HG03457 (cell line): Measurements from ENCODE around the gene HTT.
"Not testable (repeated sequence)": the region's sequence is repeated elsewhere in the genome, so short reads cannot be mapped to it uniquely, and the experiment has no call there.

ENCODE experiments used
- ATAC-seq: cut with Tn5 transposase; IDR thresholded peaks from one replicate; pipeline ENCODE4 v1.9.1; 2021; ENCODE audit warnings: moderate number of reproducible peaks; ENCODE audit not compliant: unreplicated experiment

Gene HTT

DNA sequence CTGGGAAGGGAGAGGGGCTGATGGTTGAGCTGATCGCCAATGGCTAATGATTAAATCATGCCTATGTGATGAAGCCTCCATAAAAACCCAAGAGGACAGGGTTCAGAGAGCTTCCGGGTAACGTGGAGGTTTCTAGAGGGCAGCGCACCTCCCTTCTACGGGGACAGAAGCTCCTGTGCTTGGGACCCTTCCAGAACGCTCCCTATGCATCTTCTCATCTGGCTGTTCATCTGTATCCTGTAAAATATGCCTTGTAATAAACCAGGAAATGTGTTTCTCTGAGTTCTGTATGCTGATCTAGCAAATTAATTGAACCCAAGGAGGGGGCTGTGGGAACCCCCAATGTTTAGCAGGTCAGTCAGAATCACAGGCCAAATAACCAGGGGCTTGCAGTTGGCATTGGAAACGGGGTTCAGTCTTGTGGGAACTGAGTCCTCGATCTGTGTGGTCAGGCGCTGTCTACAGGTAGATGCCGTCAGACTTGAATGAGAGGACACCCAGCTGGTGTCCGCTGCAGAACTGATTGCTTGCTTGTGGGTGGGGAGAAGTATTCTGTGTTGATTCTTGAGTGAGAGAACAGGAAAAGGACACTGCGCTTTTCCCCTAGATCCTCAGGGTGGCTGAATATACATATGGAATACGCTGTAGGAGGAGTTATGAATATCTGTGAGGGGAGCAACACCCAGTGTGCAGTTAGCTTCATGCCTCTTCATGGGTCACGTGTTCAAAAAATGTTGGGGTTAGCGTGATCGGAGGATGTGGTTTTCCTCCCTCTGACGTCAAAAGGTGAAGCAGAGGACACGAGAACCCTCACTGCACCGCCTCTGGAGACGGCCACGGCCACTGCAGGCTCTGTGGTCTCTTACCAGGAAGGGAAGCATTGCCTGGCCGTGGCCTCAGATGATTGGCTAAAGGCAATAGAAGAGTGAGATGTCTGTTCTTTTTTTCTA lies 29.3 kb upstream of the HTT start:
- peak; percentile 33 for ATAC-seq

DNA sequence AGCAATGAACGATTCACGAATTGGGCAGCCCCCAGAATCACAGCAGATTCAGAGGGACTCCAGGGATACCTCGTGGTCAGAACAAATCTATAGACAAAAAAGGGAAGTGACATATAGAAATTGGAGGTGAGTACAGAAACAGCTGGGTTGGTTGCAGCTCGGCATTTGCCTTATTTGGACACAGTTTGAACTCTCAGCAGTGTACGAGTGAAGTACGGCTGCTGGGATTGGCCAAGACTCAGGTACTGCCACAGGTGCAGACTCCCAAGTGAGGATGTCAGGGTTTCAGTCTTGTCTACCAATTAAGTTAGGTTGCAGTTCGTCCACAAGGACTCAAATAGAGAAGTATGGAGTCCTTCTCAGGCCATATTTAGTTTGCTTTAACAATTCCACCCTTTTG lies 28.3 kb upstream of the HTT start:
- no peak for ATAC-seq

DNA sequence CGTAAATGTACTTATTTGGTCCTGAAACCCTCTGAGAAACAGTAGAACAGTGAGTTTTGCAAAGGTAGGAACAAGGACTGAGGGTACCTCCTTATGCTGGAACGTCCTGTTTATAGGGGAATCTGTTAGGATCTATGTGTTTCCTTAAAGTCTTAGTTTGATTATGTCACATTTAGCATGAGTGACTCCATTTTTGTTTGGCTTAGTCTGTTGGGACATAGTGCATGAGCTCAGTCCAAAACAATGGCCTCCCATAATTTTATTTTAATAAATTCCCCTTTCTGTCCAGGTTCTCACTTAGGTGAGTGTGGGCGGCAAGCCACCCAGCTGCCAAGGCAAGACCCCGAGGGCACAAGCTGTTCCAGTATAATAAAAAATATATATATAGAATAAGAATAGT lies 27.9 kb upstream of the HTT start:
- no peak for ATAC-seq

DNA sequence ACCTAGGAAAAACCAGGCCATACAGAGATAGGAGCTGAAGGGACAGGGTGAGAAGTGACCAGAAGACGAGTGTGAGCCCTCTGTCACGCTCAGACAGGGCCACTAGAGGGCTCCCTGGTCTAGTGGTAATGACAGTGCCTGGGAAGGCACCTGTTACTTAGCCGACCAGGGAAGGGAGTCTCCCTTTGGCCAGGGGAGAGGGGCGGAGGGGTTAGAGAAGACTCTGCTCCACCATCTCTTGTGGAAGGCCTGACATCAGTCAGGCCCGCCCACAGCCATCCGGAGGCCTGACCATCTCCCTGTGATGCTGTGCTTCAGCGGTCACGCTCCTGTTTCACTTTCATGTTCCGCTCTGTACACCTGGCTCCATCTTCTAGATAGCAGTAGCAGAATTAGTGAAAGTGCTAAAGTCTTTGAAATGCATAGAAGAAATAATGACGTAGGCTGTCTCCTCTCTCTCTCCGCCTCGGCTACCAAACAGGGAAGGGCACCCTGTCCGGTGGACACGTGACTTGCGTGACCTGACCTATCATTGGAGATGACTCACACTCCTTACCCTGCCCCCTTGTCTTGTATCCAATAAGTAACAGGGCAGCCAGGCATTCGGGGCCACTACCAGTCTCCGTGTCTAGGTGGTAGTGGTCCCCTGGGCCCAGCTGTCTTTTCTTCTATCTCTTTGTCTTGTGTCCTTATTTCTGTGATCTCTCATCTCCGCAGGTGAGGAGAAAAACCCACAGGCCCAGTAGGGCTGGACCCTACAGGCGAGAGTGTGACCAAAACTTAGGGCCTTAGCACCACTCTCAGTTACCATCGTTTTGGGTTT lies 26.8 kb upstream of the HTT start:
- peak; percentile 83 for ATAC-seq

DNA sequence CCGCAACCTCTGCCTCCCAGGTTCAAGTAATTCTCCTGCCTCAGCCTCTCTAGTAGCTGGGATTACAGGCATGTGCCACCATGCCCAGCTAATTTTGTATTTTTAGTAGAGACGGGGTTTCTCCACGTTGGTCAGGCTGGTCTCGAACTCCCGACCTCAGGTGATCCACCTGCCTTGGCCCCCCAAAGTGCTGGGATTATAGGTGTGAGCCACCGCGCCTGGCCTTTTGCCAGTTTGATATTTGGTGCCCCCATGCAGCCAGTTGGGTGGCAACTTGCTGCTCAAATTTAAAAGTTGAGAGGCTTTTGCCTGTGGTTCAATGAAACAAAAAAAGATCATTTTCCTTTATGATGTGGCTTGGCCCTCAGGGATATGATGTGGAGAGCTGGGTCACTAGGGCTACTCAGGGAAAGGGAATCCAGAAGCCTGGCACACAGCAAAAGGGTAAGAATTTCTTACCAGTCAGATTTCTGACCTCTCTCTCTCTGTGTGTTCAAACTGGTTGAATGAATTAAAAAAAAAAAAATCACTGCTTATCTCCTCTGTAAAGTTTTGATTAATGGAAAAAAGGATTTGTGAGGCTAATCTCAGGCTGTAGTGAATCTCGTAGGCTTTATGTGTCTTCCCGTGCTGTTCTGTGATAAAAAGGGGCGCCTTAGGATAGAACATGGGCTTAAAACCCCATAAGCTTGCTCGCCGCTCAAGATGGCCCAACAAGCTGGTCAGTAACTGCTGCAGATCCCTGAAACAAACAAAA lies 23.2 kb upstream of the HTT start:
- not testable (repeated sequence) for ATAC-seq

DNA sequence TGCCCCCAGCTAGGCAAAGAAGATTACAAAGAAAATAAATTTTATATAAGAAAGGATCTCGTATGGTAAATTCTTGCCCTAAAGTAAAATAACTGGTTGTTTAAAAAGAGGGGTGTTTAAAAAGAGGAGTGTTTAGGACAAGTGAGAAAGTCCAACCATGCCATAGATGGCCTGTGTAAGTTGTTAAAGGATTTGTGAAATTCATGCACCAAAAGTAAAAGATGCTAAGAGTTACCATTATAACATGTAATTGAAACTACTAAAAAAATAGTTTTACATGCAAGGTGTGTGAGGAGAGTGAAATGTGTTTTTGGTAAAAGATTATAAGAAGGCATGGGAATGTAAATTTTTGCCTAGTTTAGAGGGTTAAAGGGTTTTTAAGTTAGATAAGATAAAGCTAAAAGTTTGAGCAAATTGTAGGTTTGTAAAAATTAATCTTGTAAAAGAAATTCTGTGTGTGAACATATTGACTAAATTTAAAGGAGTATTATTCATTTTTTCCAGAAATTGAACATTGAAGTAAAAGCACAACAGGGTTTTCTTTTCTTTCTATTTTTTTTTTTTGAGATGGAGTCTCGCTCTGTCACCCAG lies 20.2 kb upstream of the HTT start:
- no peak for ATAC-seq

DNA sequence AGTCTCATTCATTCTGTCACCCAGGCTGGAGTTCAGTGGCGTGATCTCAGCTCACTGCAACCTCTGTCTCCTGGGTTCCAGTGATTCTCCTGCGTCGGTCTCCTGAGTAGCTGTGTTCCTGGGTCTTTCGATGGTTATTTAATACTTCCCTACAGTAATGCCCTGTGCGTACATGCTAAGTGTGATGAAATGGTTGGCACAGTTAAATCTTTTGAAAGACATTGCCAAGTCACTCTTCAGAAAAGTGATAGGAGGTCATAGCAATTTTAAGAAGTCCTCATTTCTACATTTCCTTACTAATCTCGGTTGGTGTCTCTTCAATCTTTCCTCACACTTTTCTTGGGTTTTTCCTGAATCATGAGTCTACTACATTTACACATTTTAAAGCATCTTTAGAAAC lies 14.5 kb upstream of the HTT start:
- no peak for ATAC-seq

DNA sequence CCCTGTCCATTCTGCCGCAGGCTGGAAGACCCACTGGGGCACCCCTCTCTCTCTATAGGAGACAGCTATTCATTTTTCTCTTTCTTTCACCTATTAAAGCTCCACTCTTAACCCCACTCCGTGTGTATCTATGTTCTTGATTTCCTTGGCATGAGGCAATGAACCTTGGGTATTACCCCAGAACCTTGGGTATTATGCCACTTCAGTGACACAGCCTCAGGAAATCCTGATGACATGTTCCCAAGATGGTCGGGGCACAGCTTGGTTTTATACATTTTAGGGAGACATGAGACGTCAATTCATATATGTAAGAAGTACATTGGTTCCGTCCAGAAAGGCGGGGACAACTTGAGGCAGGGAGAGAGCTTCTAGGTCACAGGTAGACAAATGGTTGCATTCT lies 13.5 kb upstream of the HTT start:
- ATAC-seq: no peak

DNA sequence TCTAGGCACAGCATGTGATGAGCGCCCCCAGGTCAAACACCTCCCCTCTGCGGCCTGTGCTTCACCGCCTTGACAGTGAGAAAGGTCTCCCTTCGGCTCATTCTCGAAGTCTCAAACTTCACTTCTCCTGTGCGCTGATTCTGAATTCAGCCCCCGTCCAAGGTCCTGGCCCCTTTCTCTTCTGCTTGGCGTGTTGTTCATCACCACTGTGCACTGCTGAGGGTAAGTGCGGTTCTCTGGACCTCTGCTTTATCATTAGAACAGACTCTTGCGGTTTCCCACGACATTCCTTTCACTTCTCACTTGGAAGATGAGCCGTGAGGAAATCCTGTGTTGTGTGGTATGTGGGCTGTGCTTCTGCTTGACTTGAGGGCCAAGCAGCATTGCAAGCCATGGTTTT lies 12.0 kb upstream of the HTT start:
- no peak for ATAC-seq

DNA sequence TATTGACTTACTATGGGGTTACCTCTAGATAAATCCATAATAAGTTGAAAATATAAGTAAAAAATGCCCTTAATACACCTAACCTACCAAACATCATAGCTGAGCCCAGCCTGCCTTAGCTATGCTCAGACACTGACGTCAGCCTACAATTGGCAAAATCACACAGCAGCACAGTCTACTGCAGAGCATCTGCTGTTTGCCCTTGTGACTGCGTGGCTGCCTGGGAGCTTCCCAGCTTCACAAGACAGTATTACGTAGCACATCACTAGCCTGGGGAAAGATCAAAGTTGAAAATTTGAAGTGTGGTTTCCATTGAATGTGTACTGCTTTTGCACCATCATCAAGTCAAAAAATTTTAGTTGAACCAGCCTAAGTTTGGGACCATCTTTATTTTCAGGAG lies 8.9 kb upstream of the HTT start:
- no peak for ATAC-seq

DNA sequence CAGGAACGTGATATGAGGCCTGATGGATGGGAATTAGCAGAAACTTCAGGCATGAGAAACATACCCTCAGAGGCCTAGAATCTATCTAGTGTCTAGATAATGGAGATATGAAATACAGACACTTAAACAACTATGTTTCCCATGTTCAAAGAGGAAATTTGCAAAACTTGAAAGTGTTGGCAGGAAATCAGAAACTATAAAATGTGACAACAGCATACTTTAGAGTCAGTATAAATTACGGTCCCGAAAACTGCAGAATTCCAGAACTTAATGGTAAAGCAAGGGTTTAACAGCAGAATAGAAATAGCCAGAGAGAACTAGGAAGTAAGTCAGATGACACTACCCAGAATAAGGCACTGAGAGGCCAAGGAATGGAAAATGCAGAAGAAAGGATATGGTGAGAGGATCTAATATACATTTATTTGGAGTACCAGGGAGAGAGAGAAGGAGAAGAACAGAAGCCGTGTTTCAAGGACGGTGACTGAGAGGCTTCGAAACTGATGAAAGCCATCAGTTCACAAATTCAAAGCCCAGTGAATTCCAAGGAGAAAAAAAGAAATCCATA lies 7.6 kb upstream of the HTT start:
- no peak for ATAC-seq

DNA sequence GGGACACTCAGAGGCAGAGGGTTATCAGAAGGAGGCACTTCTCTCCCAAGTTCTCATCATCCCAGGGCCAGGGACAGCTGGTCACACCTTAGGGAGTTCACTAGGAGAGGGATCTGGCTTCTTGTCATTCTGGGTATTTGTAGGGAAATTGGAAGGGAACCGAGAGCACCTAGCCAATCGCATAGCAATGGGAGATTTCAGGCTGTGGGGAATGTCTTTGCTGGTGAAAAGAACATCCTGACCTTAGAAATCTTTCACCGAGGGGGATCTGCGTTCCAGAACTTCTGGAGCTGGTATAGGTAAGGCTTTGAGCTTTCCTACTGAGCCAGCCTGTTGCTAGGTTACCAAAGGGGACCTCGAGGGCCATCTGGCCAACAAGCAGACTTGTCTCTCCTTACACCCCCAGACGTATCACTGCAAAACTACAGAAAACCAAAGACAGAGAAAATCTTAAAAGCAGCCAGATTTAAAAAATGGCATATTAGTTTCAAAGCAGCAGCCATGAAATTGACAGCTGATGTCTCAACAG lies 6.9 kb upstream of the HTT start:
- ATAC-seq: no peak

DNA sequence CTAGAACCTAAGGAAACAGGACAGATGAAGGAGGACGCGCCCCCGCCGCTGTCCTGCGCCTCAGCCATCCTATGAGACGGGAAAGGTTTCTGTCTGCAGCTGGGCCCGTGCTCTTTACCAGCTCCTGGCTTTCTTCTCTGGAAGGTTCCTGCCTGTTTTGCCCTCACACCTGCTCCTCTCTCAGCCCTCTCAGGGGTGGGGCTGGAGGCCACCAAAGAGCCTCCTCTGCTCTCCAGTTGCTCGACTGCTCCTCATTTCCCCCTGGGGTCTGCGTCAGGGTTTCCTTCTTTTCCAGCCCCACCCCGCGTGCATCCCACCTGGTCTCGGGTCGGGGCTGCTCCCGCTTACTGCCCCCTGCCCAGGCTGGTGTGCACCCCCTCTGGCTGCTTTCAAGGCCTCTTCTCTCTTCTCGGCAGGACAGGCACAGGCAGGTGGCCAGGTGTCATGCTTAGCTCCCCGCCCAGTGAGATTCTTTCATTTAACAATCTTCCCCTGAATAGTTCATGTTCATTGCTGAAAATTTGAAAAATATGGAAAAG lies 4.8 kb upstream of the HTT start:
- no peak for ATAC-seq

DNA sequence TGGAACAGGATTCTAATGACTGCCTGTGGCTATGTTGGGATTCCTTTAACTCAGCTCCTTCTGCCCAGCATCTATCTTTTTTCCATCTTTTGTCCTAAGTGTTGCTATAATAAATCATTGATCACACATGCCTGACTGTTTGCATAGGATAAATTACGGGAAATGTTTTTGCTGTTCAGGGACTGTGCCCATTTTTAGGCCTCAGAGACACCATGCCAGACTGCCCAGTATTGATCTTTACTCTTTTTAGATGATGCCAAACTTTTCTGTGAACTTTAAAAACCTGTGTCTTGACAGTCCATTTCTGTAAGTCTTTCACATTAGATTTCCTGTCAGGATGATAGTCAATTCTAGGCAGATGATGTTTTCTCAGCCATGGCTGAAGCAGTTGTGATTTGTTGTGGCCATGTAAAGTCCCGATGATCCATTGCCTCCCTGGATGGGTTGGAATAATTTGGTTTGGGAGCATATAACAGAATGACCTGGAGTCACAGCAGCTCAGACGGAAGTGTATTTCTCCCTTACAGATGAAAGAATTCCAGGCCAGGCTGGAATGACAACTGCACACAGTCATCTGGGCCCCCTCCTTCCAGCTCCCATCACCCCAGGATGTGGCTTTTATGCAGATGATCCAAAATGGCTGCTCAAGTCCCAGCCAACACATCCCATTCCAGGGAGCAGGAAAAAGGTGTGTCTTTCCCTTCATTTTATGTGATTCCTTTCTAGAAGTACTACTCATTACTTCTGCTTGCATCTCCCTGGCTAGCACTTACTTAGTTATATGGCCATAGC lies 3.6 kb upstream of the HTT start:
- ATAC-seq: no peak

DNA sequence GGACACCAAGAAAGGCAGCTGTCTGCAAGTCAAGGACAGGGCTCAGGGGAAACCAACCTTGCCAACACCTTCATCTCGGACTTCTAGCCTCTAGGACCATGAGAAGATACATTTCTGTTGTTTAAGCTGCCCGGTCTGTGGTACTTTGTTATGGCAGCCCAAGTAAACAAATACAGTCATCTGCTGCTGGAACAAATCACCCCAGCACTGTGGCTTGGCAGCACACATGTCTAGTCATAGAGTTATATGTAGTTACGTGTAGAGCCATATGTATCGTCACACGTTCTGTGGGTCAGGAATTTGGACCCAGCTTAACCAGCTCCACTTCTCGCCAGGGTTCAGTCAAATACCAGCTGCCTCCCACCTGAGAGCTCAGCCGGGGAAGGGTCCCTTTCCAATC lies 2.7 kb upstream of the HTT start:
- ATAC-seq: no peak

DNA sequence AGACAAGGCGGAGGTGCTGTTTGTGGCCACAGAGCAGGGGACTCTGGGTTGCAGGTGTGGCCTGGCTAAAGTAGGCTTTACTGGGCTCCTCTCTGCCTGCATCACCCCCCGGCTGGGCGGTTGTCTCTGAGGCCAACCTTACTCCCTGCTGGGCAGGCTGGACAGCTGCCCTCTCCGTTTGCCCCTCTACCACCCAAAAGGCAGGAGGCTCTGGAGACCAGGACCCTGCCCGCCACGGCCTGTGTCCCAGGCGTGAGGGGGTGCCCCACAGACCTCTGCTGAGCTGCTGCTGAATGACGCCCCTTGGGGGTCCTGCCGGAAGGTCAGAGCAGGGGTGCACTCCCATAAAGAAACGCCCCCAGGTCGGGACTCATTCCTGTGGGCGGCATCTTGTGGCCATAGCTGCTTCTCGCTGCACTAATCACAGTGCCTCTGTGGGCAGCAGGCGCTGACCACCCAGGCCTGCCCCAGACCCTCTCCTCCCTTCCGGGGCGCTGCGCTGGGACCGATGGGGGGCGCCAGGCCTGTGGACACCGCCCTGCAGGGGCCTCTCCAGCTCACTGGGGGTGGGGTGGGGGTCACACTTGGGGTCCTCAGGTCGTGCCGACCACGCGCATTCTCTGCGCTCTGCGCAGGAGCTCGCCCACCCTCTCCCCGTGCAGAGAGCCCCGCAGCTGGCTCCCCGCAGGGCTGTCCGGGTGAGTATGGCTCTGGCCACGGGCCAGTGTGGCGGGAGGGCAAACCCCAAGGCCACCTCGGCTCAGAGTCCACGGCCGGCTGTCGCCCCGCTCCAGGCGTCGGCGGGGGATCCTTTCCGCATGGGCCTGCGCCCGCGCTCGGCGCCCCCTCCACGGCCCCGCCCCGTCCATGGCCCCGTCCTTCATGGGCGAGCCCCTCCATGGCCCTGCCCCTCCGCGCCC lies 1.1 kb upstream of the HTT start:
- no peak for ATAC-seq

DNA sequence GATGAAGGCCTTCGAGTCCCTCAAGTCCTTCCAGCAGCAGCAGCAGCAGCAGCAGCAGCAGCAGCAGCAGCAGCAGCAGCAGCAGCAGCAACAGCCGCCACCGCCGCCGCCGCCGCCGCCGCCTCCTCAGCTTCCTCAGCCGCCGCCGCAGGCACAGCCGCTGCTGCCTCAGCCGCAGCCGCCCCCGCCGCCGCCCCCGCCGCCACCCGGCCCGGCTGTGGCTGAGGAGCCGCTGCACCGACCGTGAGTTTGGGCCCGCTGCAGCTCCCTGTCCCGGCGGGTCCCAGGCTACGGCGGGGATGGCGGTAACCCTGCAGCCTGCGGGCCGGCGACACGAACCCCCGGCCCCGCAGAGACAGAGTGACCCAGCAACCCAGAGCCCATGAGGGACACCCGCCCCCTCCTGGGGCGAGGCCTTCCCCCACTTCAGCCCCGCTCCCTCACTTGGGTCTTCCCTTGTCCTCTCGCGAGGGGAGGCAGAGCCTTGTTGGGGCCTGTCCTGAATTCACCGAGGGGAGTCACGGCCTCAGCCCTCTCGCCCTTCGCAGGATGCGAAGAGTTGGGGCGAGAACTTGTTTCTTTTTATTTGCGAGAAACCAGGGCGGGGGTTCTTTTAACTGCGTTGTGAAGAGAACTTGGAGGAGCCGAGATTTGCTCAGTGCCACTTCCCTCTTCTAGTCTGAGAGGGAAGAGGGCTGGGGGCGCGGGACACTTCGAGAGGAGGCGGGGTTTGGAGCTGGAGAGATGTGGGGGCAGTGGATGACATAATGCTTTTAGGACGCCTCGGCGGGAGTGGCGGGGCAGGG lies 568 bp downstream of the HTT start:
- ATAC-seq: no peak

DNA sequence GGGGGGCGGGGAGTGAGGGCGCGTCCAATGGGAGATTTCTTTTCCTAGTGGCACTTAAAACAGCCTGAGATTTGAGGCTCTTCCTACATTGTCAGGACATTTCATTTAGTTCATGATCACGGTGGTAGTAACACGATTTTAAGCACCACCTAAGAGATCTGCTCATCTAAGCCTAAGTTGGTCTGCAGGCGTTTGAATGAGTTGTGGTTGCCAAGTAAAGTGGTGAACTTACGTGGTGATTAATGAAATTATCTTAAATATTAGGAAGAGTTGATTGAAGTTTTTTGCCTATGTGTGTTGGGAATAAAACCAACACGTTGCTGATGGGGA lies 1.1 kb downstream of the HTT start:
- ATAC-seq: no peak
